ENCODE measurements around the gene CRAT.

Gene CRAT

GRCh38 chr9:129064499-129064908 is 46.1 kb downstream of the CRAT start:
- no peak for DNase-seq

DNA sequence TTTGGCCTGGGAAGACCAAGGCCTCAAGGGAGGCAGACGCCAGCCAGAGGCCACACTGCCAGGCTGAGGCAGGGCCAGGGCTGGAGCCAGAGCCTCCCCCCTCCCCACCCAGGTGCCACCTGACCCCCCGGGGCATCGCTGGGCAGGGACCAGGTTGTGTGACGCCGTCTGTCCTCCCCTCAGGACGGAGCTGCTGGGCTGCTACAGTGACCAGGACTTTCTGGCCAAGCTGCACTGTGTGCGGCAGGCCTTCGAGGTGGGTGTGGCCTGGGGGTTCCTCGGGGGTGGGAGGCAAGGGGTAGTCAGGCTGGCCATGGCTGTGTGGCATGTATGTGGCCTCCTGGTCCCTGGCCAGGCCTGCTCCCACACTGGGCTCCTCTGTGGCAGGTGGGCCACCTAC is 47.5 kb downstream of the CRAT start:
- DNase-seq, result no peak

- no peak for DNase-seq
These were observed 49.6 kb downstream of the CRAT start for GRCh38 chr9:129060991-129061390.

GRCh38 chr9:129059796-129060785 is 50.5 kb downstream of the CRAT start:
- no peak for DNase-seq

DNA sequence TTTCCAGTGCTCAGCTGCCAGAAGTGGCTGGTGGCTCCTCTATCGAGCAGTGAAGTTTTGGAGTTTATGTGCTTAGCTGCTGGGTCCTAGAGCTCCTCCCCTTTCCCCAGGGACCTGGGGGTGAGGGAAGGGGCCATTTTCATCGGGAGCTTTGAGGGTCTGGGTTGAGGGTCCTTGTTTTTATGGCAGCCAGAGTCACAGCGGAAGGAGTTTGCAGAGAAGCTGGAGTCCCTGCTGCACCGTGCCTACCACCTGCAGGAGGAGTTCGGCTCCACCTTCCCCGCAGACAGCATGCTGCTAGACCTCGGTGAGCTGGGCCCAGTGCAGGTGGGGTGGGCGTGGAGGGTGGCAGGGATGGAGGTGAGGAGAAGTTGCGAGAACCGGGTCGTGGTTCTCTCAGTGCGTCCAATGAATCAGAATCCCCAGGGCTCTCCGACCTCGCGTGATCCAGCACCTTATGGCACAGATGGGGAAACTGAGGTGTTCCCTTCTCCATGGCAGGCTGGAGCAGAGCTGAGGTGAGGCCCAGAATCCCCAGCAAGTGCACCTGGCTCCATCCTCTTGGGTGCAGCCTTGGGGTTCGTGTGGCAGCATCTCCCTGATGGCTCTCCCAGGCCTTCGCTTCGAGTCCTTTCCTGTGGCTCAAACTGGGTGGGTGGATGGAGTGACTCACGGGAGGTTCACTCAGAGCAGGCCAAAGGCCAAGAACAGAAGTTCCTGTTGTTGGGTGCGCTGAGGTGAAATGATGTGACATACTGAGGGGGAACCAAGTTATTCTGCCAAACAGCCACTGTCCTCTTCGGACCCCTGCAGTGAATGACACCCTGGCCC is 51.4 kb downstream of the CRAT start:
- no peak for DNase-seq

- DNase-seq, result no peak
These were observed 56.3 kb downstream of the CRAT start for GRCh38 chr9:129054163-129054851.

GRCh38 chr9:129053020-129053419 is 57.6 kb downstream of the CRAT start:
- DNase-seq, result no peak

GRCh38 chr9:129052592-129052991 is 58.0 kb downstream of the CRAT start:
- no peak for DNase-seq
